MG63 (cell line): ENCODE data around the gene MBNL1. TPM values are rescaled to one million over a fixed set of nuclear protein-coding genes. Genes with fewer than 3 reads are reported as not detected.

ENCODE experiments used
- DNase-seq: peaks from one replicate; pipeline ENCODE4 v3.0.0-alpha.2; 2020
- H3K27me3 ChIP-seq: fragments of 250-450 bp; sonication (Bioruptor Pico); 2 replicates; pipeline ENCODE4 v1.5.1; 2020; ENCODE audit warnings: mild to moderate bottlenecking, moderate library complexity
- H3K36me3 ChIP-seq: fragments of 250-450 bp; sonication (Bioruptor Pico); 2 replicates; pipeline ENCODE4 v1.5.1; 2020; ENCODE audit warnings: mild to moderate bottlenecking, moderate library complexity
- H3K4me3 ChIP-seq: fragments of 250-450 bp; sonication (Bioruptor Pico); 2 replicates; pipeline ENCODE4 v1.5.1; 2020; ENCODE audit warnings: mild to moderate bottlenecking, moderate library complexity
- H3K9me3 ChIP-seq: fragments of 250-450 bp; sonication (Bioruptor Pico); 2 replicates; pipeline ENCODE4 v1.5.1; 2020; ENCODE audit warnings: mild to moderate bottlenecking, moderate library complexity
- total RNA-seq: library from RNA; depleted of rRNA; stranded (reverse); fragments of >200 nt; shearing (Covaris generic); gene quantifications from 2 replicates; pipeline ENCODE4 v1.2.3, GENCODE V29; 2014; ENCODE audit warnings: low replicate concordance

MBNL1 gene
- total RNA-seq, 1 experiment from 2014 or later = 171 TPM

- peaks cover 57% of the 10 kb centered on the region for H3K36me3 ChIP-seq
- no peak for DNase-seq
- no peak overlapping the region for H3K4me3 ChIP-seq
Observed at GRCh38 chr3:152317956-152318355, 49.2 kb downstream of the MBNL1 start.

DNA sequence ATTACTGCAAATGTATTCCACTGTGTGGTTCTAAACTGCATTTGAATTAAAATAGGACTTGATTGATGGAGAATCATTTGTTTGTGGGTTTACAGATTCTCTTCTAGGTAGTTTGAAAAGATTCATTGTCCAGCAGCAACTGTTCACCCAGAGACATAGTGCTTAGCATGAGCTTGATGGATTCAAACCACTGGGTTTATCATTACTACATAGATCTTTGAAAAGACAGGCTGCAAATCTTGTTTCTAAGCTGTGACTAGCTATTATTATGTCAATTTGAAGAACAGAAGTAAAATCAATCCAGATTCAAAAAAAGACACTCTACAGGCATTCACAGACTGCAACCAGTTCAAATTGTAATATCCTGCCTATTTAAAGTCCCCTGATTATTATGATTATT lies 49.8 kb downstream of the MBNL1 start:
- no peak overlapping the region for H3K4me3 ChIP-seq
- peaks cover 58% of the 10 kb centered on the region for H3K36me3 ChIP-seq
- DNase-seq = no peak
- H3K9me3 ChIP-seq = no peaks in the 10 kb centered on the region
- no peaks in the 10 kb centered on the region for H3K27me3 ChIP-seq

More at GRCh38 chr3:152317956-152318355, 49.2 kb downstream of the MBNL1 start:
- Histone ChIP-seq H3K9me3 (no peaks in the 10 kb centered on the region), H3K27me3 (no peaks in the 10 kb centered on the region)

- peaks cover 61% of the 10 kb centered on the region for H3K36me3 ChIP-seq
- no peak overlapping the region for H3K4me3 ChIP-seq
- no peak for DNase-seq
- H3K27me3 ChIP-seq = no peaks in the 10 kb centered on the region
- no peaks in the 10 kb centered on the region for H3K9me3 ChIP-seq
Observed at GRCh38 chr3:152319256-152319655, 50.5 kb downstream of the MBNL1 start.

DNA sequence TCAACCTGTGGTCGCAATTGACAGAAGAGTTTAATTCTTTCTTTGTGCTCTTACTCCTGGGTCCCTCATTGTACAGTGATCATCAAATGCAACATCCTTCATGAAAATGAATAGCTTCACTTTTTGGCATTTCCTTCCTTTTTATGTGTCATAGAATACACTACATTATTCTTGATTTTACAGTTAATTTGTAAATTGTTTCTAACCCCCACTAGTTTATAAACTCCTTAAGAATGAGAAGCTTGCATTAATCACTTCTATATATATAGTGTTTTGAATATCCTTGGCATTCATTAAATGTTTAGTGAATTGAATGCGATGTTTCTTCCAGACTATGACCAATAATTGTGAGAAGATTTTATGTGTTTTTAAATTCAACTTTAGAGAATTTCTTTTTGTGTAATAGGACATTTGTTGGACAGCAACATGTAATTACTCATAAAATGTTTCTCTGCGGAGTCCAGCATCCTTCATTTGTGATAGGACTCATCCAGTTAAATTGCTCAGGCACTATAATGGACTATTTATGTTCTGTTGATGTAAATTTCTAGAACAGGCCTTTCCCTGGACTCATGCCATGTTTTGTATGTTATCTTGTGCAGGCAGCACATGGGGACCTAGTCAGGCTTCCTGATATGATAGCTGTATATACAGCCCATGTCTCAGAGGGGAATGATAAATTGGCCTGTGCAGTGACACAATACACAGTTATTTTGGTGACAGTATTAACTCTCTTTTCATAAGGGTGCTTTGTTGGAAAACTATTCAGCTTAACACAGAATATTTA lies 51.3 kb downstream of the MBNL1 start:
- Histone ChIP-seq H3K27me3 (no peaks in the 10 kb centered on the region), H3K9me3 (no peaks in the 10 kb centered on the region), H3K36me3 (peaks cover 60% of the 10 kb centered on the region), H3K4me3 (no peak overlapping the region)
- no peak for DNase-seq

DNA sequence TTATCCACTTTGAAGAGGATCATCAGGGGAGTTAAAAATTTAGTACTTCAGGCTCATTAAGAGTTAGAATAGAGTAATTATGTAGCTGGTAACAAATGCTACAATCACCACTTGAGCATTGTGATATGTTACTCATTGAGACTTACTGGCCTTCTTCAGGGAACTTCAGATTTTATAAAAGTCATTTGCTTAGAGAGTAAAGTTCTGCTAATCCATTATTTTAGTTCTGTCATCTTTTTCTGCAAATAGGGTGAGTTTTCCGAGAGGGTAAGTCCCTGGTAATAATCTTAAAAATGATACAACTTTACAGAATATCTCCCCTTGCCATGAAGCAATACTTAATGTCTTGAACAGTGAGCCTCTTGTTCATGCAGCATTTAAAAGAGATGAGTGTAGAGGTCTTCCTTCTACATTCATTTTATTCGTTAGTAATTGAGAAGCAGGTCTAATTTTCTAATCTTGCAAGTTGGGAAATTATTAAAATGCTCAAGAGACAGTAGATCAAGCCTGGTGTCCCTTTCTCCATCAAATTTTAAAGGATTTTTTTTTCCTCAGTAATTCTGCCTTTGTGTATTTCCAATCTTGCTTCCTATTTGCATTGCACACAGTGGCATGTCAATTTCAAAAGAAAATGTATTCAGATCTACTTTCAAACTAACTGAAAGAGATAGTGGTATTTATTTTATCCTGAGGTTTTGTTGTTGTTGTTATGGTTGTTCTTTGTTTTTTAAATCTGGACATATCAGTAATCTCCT lies 52.6 kb downstream of the MBNL1 start:
- H3K36me3 ChIP-seq = peaks cover 58% of the 10 kb centered on the region
- no peaks in the 10 kb centered on the region for H3K27me3 ChIP-seq
- no peak overlapping the region for H3K4me3 ChIP-seq
- H3K9me3 ChIP-seq = peaks cover 6% of the 10 kb centered on the region
- no peak for DNase-seq

DNA sequence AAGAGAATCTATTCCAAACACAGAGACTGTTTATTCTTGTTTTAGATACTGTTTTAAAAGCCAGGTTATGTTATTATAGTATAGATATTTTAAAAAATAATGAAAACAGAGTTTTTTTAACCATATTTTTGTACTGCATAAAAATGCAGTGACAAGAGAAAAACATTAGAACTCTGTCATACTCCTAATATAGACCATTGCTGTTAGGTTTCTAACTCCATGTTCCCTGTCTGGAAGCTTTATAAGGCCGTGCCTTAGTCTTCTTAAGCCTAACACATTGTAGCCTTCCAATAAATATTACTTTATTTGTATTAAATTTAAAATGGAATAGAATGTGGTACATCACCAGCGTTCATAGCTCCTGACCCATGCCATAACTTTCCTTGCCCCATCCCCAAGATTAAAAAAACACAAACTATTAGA lies 53.2 kb downstream of the MBNL1 start:
- Histone ChIP-seq H3K27me3 (no peaks in the 10 kb centered on the region), H3K36me3 (peaks cover 60% of the 10 kb centered on the region), H3K4me3 (no peak overlapping the region), H3K9me3 (peaks cover 7% of the 10 kb centered on the region)
- no peak for DNase-seq

DNA sequence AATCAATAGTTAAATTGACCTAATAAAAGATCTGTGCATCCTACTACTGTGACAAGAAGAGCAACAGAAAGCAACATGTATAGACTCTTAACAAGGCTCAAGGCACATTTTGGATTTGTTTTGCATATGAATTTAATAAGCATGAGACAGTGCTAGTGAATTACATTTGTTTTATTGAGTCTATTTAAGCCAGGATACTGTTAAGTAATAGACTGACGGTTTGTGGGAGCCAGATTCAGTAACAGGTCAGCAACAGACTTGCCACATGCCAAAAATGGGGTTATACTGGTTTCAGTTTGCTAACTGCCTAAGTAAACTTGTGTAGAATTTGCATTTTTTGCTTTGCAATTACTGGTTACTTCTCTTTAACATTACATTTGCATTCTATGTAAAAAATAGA lies 54.0 kb downstream of the MBNL1 start:
- H3K9me3 ChIP-seq = peaks cover 7% of the 10 kb centered on the region
- no peak overlapping the region for H3K4me3 ChIP-seq
- DNase-seq = no peak
- no peaks in the 10 kb centered on the region for H3K27me3 ChIP-seq
- H3K36me3 ChIP-seq = peaks cover 61% of the 10 kb centered on the region

DNA sequence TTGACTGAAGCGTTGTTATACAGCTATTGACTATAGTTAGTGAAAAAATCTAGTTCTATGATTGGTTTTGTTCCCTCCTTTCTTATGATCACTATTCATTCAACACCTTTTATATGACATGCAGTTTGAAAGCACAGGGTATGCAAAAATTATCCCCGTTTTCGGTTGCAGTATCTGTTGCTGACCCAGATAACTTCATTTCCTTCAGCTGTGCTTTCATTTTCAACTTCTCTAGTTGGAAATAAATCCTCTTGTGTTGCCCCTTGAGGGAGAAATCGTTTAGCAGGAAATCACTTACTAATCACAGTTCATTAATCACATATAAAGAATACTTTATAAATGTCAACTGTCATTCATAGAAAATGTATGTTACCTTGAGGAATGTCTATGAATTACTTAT lies 55.1 kb downstream of the MBNL1 start:
- peaks cover 54% of the 10 kb centered on the region for H3K36me3 ChIP-seq
- no peak overlapping the region for H3K4me3 ChIP-seq
- no peak for DNase-seq
- peaks cover 7% of the 10 kb centered on the region for H3K9me3 ChIP-seq
- no peaks in the 10 kb centered on the region for H3K27me3 ChIP-seq

DNA sequence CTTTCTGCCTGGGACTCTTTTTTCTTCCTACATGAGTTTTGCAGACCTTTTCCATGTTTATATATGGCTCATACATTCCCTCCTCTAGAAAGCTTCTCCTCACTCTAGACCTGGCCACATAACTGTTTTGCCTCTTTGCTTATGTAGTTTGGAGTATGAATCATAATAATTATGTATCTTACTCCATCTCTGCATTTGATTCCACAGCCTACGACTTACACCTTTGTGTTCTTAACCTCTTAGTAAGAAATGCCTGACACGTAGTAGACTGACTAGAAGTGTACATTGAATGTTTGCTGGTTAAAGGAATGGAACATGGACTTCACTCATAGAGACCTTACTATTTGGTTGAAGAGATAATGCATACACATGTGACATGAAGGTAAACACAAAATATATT lies 56.4 kb downstream of the MBNL1 start:
- Histone ChIP-seq H3K4me3 (no peak overlapping the region), H3K36me3 (peaks cover 50% of the 10 kb centered on the region), H3K27me3 (no peaks in the 10 kb centered on the region), H3K9me3 (peaks cover 7% of the 10 kb centered on the region)
- no peak for DNase-seq

- Histone ChIP-seq H3K9me3 (peaks cover 7% of the 10 kb centered on the region), H3K27me3 (no peaks in the 10 kb centered on the region), H3K36me3 (peaks cover 55% of the 10 kb centered on the region), H3K4me3 (no peak overlapping the region)
- DNase-seq = no peak
Observed at GRCh38 chr3:152327203-152327602, 58.5 kb downstream of the MBNL1 start.

GRCh38 chr3:152328841-152329240 lies 60.1 kb downstream of the MBNL1 start:
- H3K36me3 ChIP-seq = peaks cover 53% of the 10 kb centered on the region
- no peak for DNase-seq
- H3K27me3 ChIP-seq = no peaks in the 10 kb centered on the region
- H3K4me3 ChIP-seq = no peak overlapping the region
- H3K9me3 ChIP-seq = peaks cover 7% of the 10 kb centered on the region

DNA sequence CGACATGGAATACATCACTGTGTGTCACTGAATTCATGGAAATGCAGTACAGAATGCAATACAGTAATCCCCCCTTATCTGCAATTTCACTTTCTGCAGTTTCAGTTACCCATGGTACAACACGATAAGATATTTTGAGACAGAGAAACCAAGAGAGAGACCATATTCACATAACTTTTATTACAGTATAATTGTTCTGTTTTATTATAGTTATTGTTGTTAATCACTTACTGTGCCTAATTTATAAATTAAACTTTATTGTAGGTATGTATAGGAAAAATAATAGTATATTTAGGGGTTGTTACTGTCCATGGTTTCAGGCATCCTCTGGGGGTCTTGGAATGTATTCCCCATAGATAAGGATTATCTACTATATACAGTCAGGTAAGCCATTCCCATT lies 61.8 kb downstream of the MBNL1 start:
- H3K27me3 ChIP-seq = no peaks in the 10 kb centered on the region
- no peak overlapping the region for H3K4me3 ChIP-seq
- H3K9me3 ChIP-seq = peaks cover 7% of the 10 kb centered on the region
- no peak for DNase-seq
- H3K36me3 ChIP-seq = peaks cover 56% of the 10 kb centered on the region

GRCh38 chr3:152331018-152331541 lies 62.4 kb downstream of the MBNL1 start:
- H3K36me3 ChIP-seq = peaks cover 57% of the 10 kb centered on the region
- H3K4me3 ChIP-seq = no peak overlapping the region
- no peaks in the 10 kb centered on the region for H3K27me3 ChIP-seq
- peaks cover 4% of the 10 kb centered on the region for H3K9me3 ChIP-seq
- DNase-seq = peak; percentile 78

- H3K9me3 ChIP-seq = no peaks in the 10 kb centered on the region
- no peak overlapping the region for H3K4me3 ChIP-seq
- H3K27me3 ChIP-seq = no peaks in the 10 kb centered on the region
- peaks cover 62% of the 10 kb centered on the region for H3K36me3 ChIP-seq
- DNase-seq = no peak
Observed at GRCh38 chr3:152331998-152332397, 63.3 kb downstream of the MBNL1 start.

DNA sequence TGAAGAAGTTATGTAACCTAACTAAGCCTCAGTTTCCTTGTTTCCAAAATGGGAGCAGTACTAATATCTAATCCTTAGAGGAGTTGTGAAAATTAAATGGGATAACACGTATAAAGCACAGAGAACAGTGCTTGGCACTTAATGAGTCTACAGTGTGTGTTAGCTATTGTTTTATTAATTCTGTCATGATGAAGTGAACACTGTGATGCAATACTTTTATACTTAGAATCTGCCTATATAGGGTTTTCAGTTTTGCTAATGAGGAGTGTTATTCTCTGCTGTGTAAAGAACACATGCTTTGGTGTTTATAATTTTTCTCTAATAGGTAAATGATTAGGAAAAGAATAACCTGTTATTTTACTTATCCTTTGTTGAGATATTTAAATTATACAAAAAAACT lies 65.2 kb downstream of the MBNL1 start:
- no peak for DNase-seq
- H3K36me3 ChIP-seq = peaks cover 76% of the 10 kb centered on the region
- H3K9me3 ChIP-seq = no peaks in the 10 kb centered on the region
- H3K27me3 ChIP-seq = no peaks in the 10 kb centered on the region
- no peak overlapping the region for H3K4me3 ChIP-seq

DNA sequence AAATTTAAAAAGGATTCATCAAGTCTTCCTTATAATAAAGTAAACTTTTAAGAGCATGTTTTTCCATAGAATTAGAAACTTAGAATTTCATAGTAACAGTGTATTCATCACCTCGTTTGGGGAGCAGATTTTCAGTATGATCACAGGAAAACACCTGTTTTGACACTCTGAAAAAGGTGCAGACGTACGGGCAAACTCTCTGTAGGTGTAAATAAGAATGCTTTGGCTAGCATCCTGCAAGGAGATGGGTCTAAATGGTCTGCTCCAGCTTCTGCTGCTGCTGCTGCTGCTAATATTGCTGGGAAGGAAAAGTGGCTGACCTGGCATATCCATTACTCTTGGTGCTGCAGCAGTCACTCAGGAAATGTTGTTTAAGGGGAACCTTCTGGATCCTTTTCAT lies 66.0 kb downstream of the MBNL1 start:
- Histone ChIP-seq H3K4me3 (no peak overlapping the region), H3K27me3 (no peaks in the 10 kb centered on the region), H3K36me3 (peaks cover 84% of the 10 kb centered on the region), H3K9me3 (no peaks in the 10 kb centered on the region)
- no peak for DNase-seq

- no peak for DNase-seq
- H3K4me3 ChIP-seq = no peak overlapping the region
- H3K36me3 ChIP-seq = peaks cover 89% of the 10 kb centered on the region
- H3K27me3 ChIP-seq = no peaks in the 10 kb centered on the region
- H3K9me3 ChIP-seq = no peaks in the 10 kb centered on the region
Observed at GRCh38 chr3:152335273-152335672, 66.5 kb downstream of the MBNL1 start.
